Mucosa of descending colon (tissue), 3 donors: ENCODE results near the gene PPP2R3A. TPM values are rescaled to one million over a fixed set of nuclear protein-coding genes. Genes with fewer than 3 reads are reported as not detected.
"Not testable (repeated sequence)": the region's sequence is repeated elsewhere in the genome, so short reads cannot be mapped to it uniquely, and the experiment has no call there.

Experiments
- ATAC-seq: fragments of 200-7000 bp; cut with Tn5 transposase; one replicate; pipeline ENCODE4 v1.9.1; 2020; ENCODE audit warnings: mild to moderate bottlenecking, moderate library complexity
- DNase-seq, 3 donors: peaks; one replicate each; pipeline ENCODE4 v3.0.0-alpha.2; 2020
- H3K36me3 ChIP-seq: fragments of 200-600 bp; one replicate; pipeline ENCODE4 v1.8.0; 2021; ENCODE audit warnings: low read depth, mild to moderate bottlenecking
- H3K4me1 ChIP-seq: fragments of 200-600 bp; one replicate; pipeline ENCODE4 v1.8.0; 2021; ENCODE audit warnings: low read depth, mild to moderate bottlenecking
- H3K4me3 ChIP-seq: fragments of 200-600 bp; one replicate; pipeline ENCODE4 v1.8.0; 2021; ENCODE audit warnings: mild to moderate bottlenecking
- H3K9me3 ChIP-seq: fragments of 200-600 bp; one replicate; pipeline ENCODE4 v1.8.0; 2021; ENCODE audit warnings: mild to moderate bottlenecking
- CTCF ChIP-seq: fragments of 200-600 bp; IDR thresholded peaks from one replicate; pipeline ENCODE4 v1.8.0; 2022; ENCODE audit warnings: antibody characterized with exemption, mild to moderate bottlenecking
- intact Hi-C, 2 donors: fragments of 100-400 bp; cut with DNase I in 1 of 2; cut with micrococcal nuclease in 1 of 2; formaldehyde crosslinking; loops; one replicate each; pipeline versions ENCODE4 v1.11.0 to v1.11.1; 2022; cut with DNase I, micrococcal nuclease
- total RNA-seq, 3 donors: library from RNA; stranded (reverse); fragmentation: NEBNext Ultra II Directional in 2 of 3; extraction: Animal tissue kit (Norgen Biotek cat#: 25700) in 2 of 3; gene quantifications; one replicate each; pipeline versions ENCODE4 v1.2.1 to v1.2.4, GENCODE V29; 2021 to 2023
- donor health status: DM: no; HTN: no; CAD: no; lungs with moderate emphysema.
- donor health status: DM: no; HTN: no; CAD: no.
- donor health status: DM: no; HTN: yes; CAD: no.

Gene PPP2R3A
- total RNA-seq, 3 donors from 2014 or later, result 16.4 to 33.8 (median 28.5) TPM

DNA sequence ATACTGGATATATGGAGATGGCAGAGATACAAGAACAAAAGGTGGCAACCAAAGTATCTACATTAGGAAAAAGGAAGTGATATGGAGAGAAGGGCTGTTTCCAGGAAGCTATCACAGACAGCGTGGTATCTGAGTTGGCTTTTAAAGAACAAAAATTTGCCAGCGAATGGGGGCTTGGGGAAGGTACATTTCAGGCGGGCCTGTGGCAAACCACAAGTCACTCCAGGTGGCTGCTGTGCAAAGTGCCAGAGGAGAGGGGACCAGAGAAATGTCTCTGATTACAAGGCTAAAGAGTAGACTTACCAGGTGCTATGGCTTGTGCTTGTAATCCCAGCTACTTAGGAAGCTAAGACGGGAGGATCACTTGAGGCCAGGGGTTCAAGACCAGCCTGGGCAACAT lies 139.5 kb downstream of the PPP2R3A start:
- TF ChIP-seq CTCF, result no peak
- no peak for DNase-seq
- no peak overlapping the region for H3K4me3 ChIP-seq
- intact Hi-C loops, result no loop called here
- no peak for ATAC-seq
- no peaks in the 10 kb centered on the region for H3K36me3 ChIP-seq
- no peaks in the 10 kb centered on the region for H3K9me3 ChIP-seq
- H3K4me1 ChIP-seq, result no peaks in the 10 kb centered on the region

DNA sequence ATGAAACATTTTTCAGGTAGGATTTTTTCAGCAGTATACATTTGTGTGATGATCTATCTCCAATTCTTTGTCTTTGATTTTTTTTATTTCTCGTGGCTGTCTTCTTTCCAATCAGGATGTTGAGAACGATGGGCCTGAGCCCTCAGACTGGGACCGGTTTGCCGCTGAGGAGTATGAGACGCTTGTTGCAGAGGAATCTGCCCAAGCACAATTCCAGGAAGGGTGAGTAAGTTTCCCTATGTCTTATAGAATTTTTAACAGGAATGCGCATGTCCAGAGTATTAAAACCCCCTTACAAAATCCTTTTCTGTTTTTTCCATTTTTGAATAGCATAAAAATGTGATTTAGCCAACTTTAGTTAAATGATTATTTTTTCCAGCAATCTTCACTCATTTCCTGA lies 140.6 kb downstream of the PPP2R3A start:
- Histone ChIP-seq H3K4me1 (no peaks in the 10 kb centered on the region), H3K9me3 (no peaks in the 10 kb centered on the region), H3K4me3 (no peak overlapping the region), H3K36me3 (no peaks in the 10 kb centered on the region)
- DNase-seq, result no peak
- no peak for ATAC-seq
- TF ChIP-seq CTCF, result no peak
- intact Hi-C loops, result no loop called here

- no peak for ATAC-seq
- no peak for TF ChIP-seq CTCF
- no peaks in the 10 kb centered on the region for H3K9me3 ChIP-seq
- no peaks in the 10 kb centered on the region for H3K4me1 ChIP-seq
- intact Hi-C loops, result no loop called here
- H3K4me3 ChIP-seq, result no peak overlapping the region
- no peak for DNase-seq
- H3K36me3 ChIP-seq, result no peaks in the 10 kb centered on the region
Measured at GRCh38 chr3:136109499-136109898, 144.0 kb downstream of the PPP2R3A start.

- DNase-seq, result no peak
- no peak overlapping the region for H3K4me3 ChIP-seq
- no peaks in the 10 kb centered on the region for H3K9me3 ChIP-seq
- intact Hi-C loops, result no loop called here
- no peak for ATAC-seq
- H3K36me3 ChIP-seq, result no peaks in the 10 kb centered on the region
- TF ChIP-seq CTCF, result no peak
- no peaks in the 10 kb centered on the region for H3K4me1 ChIP-seq
Measured at GRCh38 chr3:136110481-136110880, 145.0 kb downstream of the PPP2R3A start.

DNA sequence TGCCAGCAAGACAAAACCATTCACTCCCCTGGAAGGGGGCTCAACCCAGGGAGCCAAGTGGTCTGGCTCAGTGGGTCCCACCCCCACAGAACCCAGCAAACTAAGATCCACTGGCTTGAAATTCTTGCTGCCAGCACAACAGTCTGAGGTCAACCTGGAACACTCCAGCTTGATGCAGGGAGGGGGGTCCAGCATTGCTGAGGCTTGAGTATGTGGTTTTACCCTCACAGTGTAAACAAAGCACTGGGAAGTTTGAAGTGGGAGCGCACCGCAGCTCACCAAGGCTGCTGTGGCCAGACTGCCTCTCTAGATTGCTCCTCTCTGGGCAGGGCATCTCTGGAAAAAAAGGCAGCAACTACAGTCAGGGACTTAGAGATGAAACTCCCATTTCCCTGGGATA lies 148.9 kb downstream of the PPP2R3A start:
- no peaks in the 10 kb centered on the region for H3K4me1 ChIP-seq
- H3K4me3 ChIP-seq, result no peak overlapping the region
- intact Hi-C loops, result no loop called here
- no peaks in the 10 kb centered on the region for H3K36me3 ChIP-seq
- no peak for DNase-seq
- no peak for TF ChIP-seq CTCF
- no peaks in the 10 kb centered on the region for H3K9me3 ChIP-seq
- ATAC-seq, result no peak

DNA sequence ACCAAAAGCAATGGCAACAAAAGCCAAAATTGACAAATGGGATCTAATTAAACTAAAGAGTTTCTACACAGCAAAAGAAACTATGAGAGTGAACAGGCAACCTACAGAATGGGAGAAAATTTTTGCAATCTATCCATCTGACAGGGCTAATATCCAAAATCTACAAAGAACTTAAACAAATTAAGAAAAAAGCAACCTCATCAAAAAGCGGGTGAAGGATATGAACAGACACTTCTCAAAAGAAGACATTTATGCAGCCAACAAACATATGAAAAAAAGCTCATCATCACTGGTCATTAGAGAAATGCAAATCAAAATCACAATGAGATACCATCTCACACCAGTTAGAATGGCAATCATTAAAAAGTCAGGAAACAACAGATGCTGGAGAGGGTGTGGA lies 153.8 kb downstream of the PPP2R3A start:
- intact Hi-C loops, H3K4me1 ChIP-seq, H3K9me3 ChIP-seq, H3K36me3 ChIP-seq, ATAC-seq, DNase-seq, H3K4me3 ChIP-seq: not testable (repeated sequence)

DNA sequence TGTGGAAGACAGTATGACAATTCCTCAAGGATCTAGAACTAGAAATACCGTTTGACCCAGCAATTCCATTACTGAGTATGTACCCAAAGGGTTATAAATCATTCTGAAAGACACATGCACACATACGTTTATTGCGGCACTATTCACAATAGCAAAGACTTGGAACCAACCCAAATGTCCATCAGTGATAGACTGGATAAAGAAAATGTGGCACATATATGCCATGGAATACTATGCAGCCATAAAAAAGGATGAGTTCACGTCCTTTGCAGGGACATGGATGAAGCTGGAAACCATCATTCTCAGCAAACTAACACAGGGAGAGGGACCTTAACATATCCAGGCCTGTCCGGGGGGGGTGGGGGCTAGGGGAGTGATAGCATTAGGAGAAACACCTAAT lies 154.3 kb downstream of the PPP2R3A start:
- H3K9me3 ChIP-seq, H3K4me1 ChIP-seq, ATAC-seq, intact Hi-C loops, DNase-seq, H3K36me3 ChIP-seq, H3K4me3 ChIP-seq: not testable (repeated sequence)
